T-helper 2 cell (primary cell): ENCODE results near the gene STOM.

Source experiments
- DNase-seq, 5 experiments: peaks; one replicate each; pipeline versions ENCODE4 v3.0.0 to v3.0.0-alpha.2; 2012 to 2022

STOM gene

GRCh38 chr9:121319383-121319780, 50.7 kb downstream of the STOM start:
- DNase-seq: no peak

GRCh38 chr9:121318631-121319382, 51.2 kb downstream of the STOM start:
- no peak for DNase-seq

- no peak for DNase-seq
Observed at GRCh38 chr9:121317737-121318630, 52.1 kb downstream of the STOM start.

GRCh38 chr9:121316852-121317373, 53.1 kb downstream of the STOM start:
- no peak for DNase-seq

- no peak for DNase-seq
Observed at GRCh38 chr9:121316378-121316777, 53.7 kb downstream of the STOM start.

- no peak for DNase-seq
Observed at GRCh38 chr9:121313458-121314152, 56.4 kb downstream of the STOM start.

GRCh38 chr9:121312169-121312568, 57.9 kb downstream of the STOM start:
- no peak for DNase-seq

- DNase-seq: no peak
Observed at GRCh38 chr9:121310571-121310970, 59.5 kb downstream of the STOM start.

- DNase-seq: no peak
Observed at GRCh38 chr9:121309833-121310425, 60.1 kb downstream of the STOM start.

- no peak for DNase-seq
Observed at GRCh38 chr9:121309171-121309570, 60.9 kb downstream of the STOM start.

- DNase-seq: no peak
Observed at GRCh38 chr9:121308765-121309164, 61.3 kb downstream of the STOM start.

- DNase-seq: no peak
Observed at GRCh38 chr9:121307976-121308375, 62.1 kb downstream of the STOM start.

- DNase-seq: no peak
Observed at GRCh38 chr9:121305269-121305994, 64.6 kb downstream of the STOM start.

GRCh38 chr9:121304707-121305106, 65.3 kb downstream of the STOM start:
- no peak for DNase-seq

GRCh38 chr9:121303456-121304451, 66.3 kb downstream of the STOM start:
- no peak for DNase-seq

GRCh38 chr9:121302786-121303185, 67.3 kb downstream of the STOM start:
- no peak for DNase-seq

GRCh38 chr9:121302341-121302740, 67.7 kb downstream of the STOM start:
- DNase-seq: no peak

- DNase-seq: no peak
Observed at GRCh38 chr9:121301881-121302286, 68.2 kb downstream of the STOM start.

- no peak for DNase-seq
Observed at GRCh38 chr9:121300283-121301119, 69.5 kb downstream of the STOM start.
